GM12878 (cell line): ENCODE data around the gene BLOC1S2. TPM values are rescaled to one million over a fixed set of nuclear protein-coding genes. Genes with fewer than 3 reads are reported as not detected.

Source experiments
- ATAC-seq: fragments of 200-7000 bp; cut with Tn5 transposase; 3 replicates; pipeline ENCODE4 v1.9.1; 2020; ENCODE audit warnings: mild to moderate bottlenecking, moderate library complexity
- BruUV-seq: library from RNA; stranded (reverse); fragments of 400-500 nt; replicated peaks from 2 replicates; lab custom pipeline; 2021; lab: Mats Ljungman, UMichigan
- CTCF ChIA-PET: fragments of 300-600 bp; sonication (Branson Sonifier 250); formaldehyde crosslinking; extraction: SDS; loops from one replicate; lab custom pipeline; 2021; ENCODE audit warnings: inconsistent platforms; lab: Yijun Ruan, JAX
- POLR2A ChIA-PET: fragments of 350-600 bp; formaldehyde crosslinking; extraction: SDS; loops from one replicate; lab custom pipeline; 2021; ENCODE audit warnings: inconsistent platforms; lab: Charles Lee
- RAD21 ChIA-PET: fragments of 300-600 bp; sonication (Branson Sonifier 250); formaldehyde crosslinking; loops from one replicate; lab custom pipeline; 2023; ENCODE audit warnings: antibody characterized with exemption; ENCODE audit not compliant: unreplicated experiment; lab: Charles Lee
- SMC1A ChIA-PET: fragments of 300-600 bp; sonication (Branson Sonifier 250); formaldehyde crosslinking; loops from one replicate; lab custom pipeline; 2023; ENCODE audit not compliant: unreplicated experiment, uncharacterized antibody; lab: Charles Lee
- DNase-seq: peaks from one replicate; pipeline ENCODE4 v3.0.0-alpha.2; 2011; ENCODE audit warnings: low read depth, low spot score
- FAIRE-seq: peaks from 3 replicates; lab custom pipeline; 2011; peaks lifted over from hg19 to GRCh38; lab: Jason Lieb, UNC
- H2AFZ ChIP-seq: 2 replicates; pipeline ENCODE4 v1.6.0; 2011; ENCODE audit warnings: low read depth, low read length, control low read depth; ENCODE audit not compliant: control insufficient read depth
- H3K27ac ChIP-seq: 2 replicates; pipeline ENCODE4 v1.5.1; 2011; ENCODE audit warnings: control low read depth; ENCODE audit not compliant: control insufficient read depth, insufficient read depth
- H3K27me3 ChIP-seq, 2 experiments: replicated peaks in 1 of 2; 2 replicates each; pipeline versions ENCODE4 v1.6.0 to v1.6.1; 2011; ENCODE audit warnings: low read length in 1 of 2; ENCODE audit not compliant: control insufficient read depth in 2 of 2, insufficient read depth in 2 of 2
- H3K36me3 ChIP-seq, 2 experiments: 2 replicates each; pipeline ENCODE4 v1.5.1; 2011; ENCODE audit warnings: low read length in 1 of 2; ENCODE audit not compliant: control insufficient read depth in 2 of 2, insufficient read depth in 2 of 2
- H3K4me1 ChIP-seq: 2 replicates; pipeline ENCODE4 v1.6.1; 2011; ENCODE audit warnings: mild to moderate bottlenecking, low read length, moderate library complexity, mixed read lengths; ENCODE audit not compliant: control insufficient read depth, insufficient read depth
- H3K4me2 ChIP-seq: 2 replicates; pipeline ENCODE4 v1.6.0; 2011; ENCODE audit warnings: control low read depth; ENCODE audit not compliant: control insufficient read depth, insufficient read depth
- H3K4me3 ChIP-seq: fragments of 200-600 bp; sonication (generic); 2 replicates; pipeline ENCODE4 v1.5.1; 2016
- H3K79me2 ChIP-seq: 2 replicates; pipeline ENCODE4 v1.6.0; 2011; ENCODE audit warnings: low read length; ENCODE audit not compliant: control insufficient read depth, insufficient read depth
- H3K9ac ChIP-seq: 2 replicates; pipeline ENCODE4 v1.8.0; 2011; ENCODE audit warnings: low read length, control low read depth, mixed read lengths; ENCODE audit not compliant: control insufficient read depth, insufficient read depth
- H3K9me3 ChIP-seq: replicated peaks from 3 replicates; pipeline ENCODE4 v1.5.1; 2011; ENCODE audit warnings: mild to moderate bottlenecking, low read length; ENCODE audit not compliant: control insufficient read depth, insufficient read depth
- H4K20me1 ChIP-seq: 2 replicates; pipeline ENCODE4 v1.6.0; 2011; ENCODE audit not compliant: control insufficient read depth, insufficient read depth
- ASH2L ChIP-seq: fragments of 300-600, 200-600 bp; sonication (generic); IDR thresholded peaks from 2 replicates; pipeline ENCODE4 v1.6.1; 2017; ENCODE audit warnings: low read depth, mild to moderate bottlenecking, borderline replicate concordance
- BMI1 ChIP-seq: fragments of 450-650 bp; IDR thresholded peaks from 2 replicates; pipeline ENCODE4 v1.6.1; 2016; ENCODE audit warnings: mild to moderate bottlenecking, moderate library complexity, borderline replicate concordance
- EGR1 ChIP-seq, 2 experiments: IDR thresholded peaks; 1 replicate in 1 of 2; 2 replicates in 1 of 2; pipeline ENCODE4 v1.6.1; 2011 to 2012; ENCODE audit warnings: low read depth in 2 of 2, low read length in 2 of 2, borderline replicate concordance in 1 of 2, mild to moderate bottlenecking in 1 of 2, moderate library complexity in 1 of 2
- HCFC1 ChIP-seq: fragments of 150-350 bp; IDR thresholded peaks from 2 replicates; pipeline ENCODE4 v1.6.1; 2014; ENCODE audit warnings: low read length
- IKZF1 ChIP-seq: fragments of 450-650 bp; conservative IDR thresholded peaks from 2 replicates; pipeline ENCODE4 v1.6.1; 2017; ENCODE audit warnings: antibody characterized with exemption, mild to moderate bottlenecking
- JUND ChIP-seq: IDR thresholded peaks from 2 replicates; pipeline ENCODE4 v1.6.1; 2012; ENCODE audit warnings: low read depth, mild to moderate bottlenecking, low read length, improper control_type of control experiment, moderate library complexity
- KLF5 ChIP-seq: fragments of 450-650 bp; IDR thresholded peaks from 2 replicates; pipeline ENCODE4 v1.6.1; 2014; ENCODE audit warnings: mild to moderate bottlenecking; ENCODE audit not compliant: partially characterized antibody
- MEF2B ChIP-seq: fragments of 450-650 bp; IDR thresholded peaks from 2 replicates; pipeline ENCODE4 v1.6.1; 2018; ENCODE audit warnings: mild to moderate bottlenecking, moderate library complexity; ENCODE audit not compliant: partially characterized antibody, poor library complexity, severe bottlenecking
- MYB ChIP-seq: fragments of 150-350 bp; IDR thresholded peaks from 2 replicates; pipeline ENCODE4 v1.6.1; 2014; ENCODE audit warnings: mild to moderate bottlenecking, low read depth, low read length, borderline replicate concordance
- PAX5 ChIP-seq: IDR thresholded peaks from 2 replicates; pipeline ENCODE4 v1.6.1; 2011; ENCODE audit warnings: low read depth, low read length, borderline replicate concordance
- RELA ChIP-seq: fragments of 450-650 bp; IDR thresholded peaks from 2 replicates; pipeline ENCODE4 v1.8.0; 2014; ENCODE audit warnings: borderline replicate concordance; ENCODE audit not compliant: partially characterized antibody
- SREBF2 ChIP-seq: IDR thresholded peaks from 2 replicates; pipeline ENCODE4 v1.6.1; 2012; ENCODE audit warnings: mild to moderate bottlenecking, low read length
- TAF1 ChIP-seq: IDR thresholded peaks from 2 replicates; pipeline ENCODE4 v1.6.1; 2011; ENCODE audit warnings: mild to moderate bottlenecking, low read depth, low read length, borderline replicate concordance
- USF1 ChIP-seq: IDR thresholded peaks from 2 replicates; pipeline ENCODE4 v1.6.1; 2011; ENCODE audit warnings: borderline replicate concordance, low read depth, mild to moderate bottlenecking, moderate library complexity, mixed read lengths, low read length; ENCODE audit not compliant: insufficient read depth; ENCODE audit errors: extremely low read length
- ZNF384 ChIP-seq: IDR thresholded peaks from 2 replicates; pipeline ENCODE4 v1.6.1; 2012; ENCODE audit warnings: low read depth, mild to moderate bottlenecking, low read length, improper control_type of control experiment, borderline replicate concordance
- WGBS: methylation state at CpG from one replicate; pipeline ENCODE4 v1.1.6; 2016; ENCODE audit warnings: low lambda C conversion rate; ENCODE audit not compliant: insufficient replicate concordance, insufficient coverage; ENCODE audit errors: missing lambda C conversion rate; 5-methylcytosine and 5-hydroxymethylcytosine counted together
- in situ Hi-C: fragments of 300-500 bp; cut with MboI; formaldehyde crosslinking; loops from 9 replicates; pipeline ENCODE4 v1.14.3; 2018; ENCODE audit warnings: mixed read lengths
- intact Hi-C: fragments of 100-400 bp; cut with micrococcal nuclease; formaldehyde crosslinking; loops from one replicate; pipeline ENCODE4 v1.14.2; 2022; ENCODE audit not compliant: unreplicated experiment
- polyA plus RNA-seq, 11 experiments: library from polyadenylated mRNA; depleted of rRNA in 4 of 11; unstranded in 6 of 11; stranded (reverse) in 5 of 11; fragments of >200 nt; fragmentation: Nextera tagmentation in 4 of 11; fragmentation: Illumina TruSeq in 1 of 11; extraction: Ambion mirVana in 4 of 11; extraction: Trizol in 1 of 11; gene quantifications; 1 replicate in 1 of 11; 2 replicates in 10 of 11; pipeline versions ENCODE4 v1.2.1 to v1.2.3, GENCODE V29; 2011 to 2016; ENCODE audit warnings: inconsistent platforms in 2 of 11, missing spikeins in 2 of 11, low read depth in 1 of 11
- total RNA-seq, 4 experiments: library from RNA; depleted of rRNA in 3 of 4; stranded (reverse); fragments of >200 nt in 3 of 4; fragmentation: Illumina TruSeq in 1 of 4; extraction: Trizol in 1 of 4; gene quantifications; 2 replicates each; pipeline versions ENCODE4 v1.2.1 to v1.2.3, GENCODE V29; 2013 to 2021
- TF ChIP-seq, protein P1 (sequence below): fragments of 450-650 bp; IDR thresholded peaks from 2 replicates; pipeline ENCODE4 v1.6.1; 2017; ENCODE audit warnings: low read depth, mild to moderate bottlenecking, moderate library complexity
- TF ChIP-seq, protein P2 (sequence below): fragments of 450-650 bp; IDR thresholded peaks from 2 replicates; pipeline ENCODE4 v1.6.1; 2018; ENCODE audit warnings: mild to moderate bottlenecking, low read depth, moderate library complexity; ENCODE audit not compliant: partially characterized antibody

The BLOC1S2 gene
- total and polyA plus RNA-seq, 10 of the 15 experiments (the other 5 are each of a cell fraction or from before 2014, with no cell fraction given), result 58.6 to 164 (median 79.5) TPM

DNA sequence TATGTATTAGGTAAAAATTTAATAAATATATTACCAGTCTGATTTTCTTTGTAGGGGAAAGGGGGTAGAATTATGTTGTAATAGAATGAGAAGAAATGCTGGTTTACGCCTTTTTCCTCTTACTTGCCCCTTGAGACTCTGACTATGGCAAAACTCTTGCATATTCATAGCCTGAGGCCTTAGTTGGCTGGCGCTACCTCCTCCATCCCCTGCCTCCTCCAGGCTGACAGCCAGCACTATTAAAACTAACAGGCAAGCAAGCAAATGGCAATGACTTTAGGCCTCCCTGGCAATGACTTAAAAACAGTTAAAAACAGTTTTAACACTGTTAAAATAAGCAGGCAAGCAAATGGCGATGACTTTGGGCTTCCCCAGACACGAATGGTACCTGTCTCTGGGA is 29.1 kb upstream of the BLOC1S2 start (continued):
- TF ChIP-seq, protein P1, sequence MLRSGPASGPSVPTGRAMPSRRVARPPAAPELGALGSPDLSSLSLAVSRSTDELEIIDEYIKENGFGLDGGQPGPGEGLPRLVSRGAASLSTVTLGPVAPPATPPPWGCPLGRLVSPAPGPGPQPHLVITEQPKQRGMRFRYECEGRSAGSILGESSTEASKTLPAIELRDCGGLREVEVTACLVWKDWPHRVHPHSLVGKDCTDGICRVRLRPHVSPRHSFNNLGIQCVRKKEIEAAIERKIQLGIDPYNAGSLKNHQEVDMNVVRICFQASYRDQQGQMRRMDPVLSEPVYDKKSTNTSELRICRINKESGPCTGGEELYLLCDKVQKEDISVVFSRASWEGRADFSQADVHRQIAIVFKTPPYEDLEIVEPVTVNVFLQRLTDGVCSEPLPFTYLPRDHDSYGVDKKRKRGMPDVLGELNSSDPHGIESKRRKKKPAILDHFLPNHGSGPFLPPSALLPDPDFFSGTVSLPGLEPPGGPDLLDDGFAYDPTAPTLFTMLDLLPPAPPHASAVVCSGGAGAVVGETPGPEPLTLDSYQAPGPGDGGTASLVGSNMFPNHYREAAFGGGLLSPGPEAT, result no peak
- no peak for TF ChIP-seq MYB
- TF ChIP-seq RELA, result no peak
- TF ChIP-seq TAF1, result no peak
- no peak for TF ChIP-seq USF1
- TF ChIP-seq, all 136 proteins: peak for 0

- 28% methylated on average over 4 of the region's 4 CpGs for WGBS
- SMC1A ChIA-PET, result interaction anchor here (1.6 kb wide), 1 partner anchor 121 kb away, joined by 6 read pairs; no protein-coding TSS in a partner anchor
- H3K27me3 ChIP-seq, result peaks cover 0 to 6% of the 10 kb centered on the region in 2 experiments; a peak in 3 of 4 replicates
- H3K4me2 ChIP-seq, result no peak overlapping the region
- no TSS peak for BruUV-seq
- no peaks in the 10 kb centered on the region for H4K20me1 ChIP-seq
- no peak for ATAC-seq
- H3K27ac ChIP-seq, result no peak overlapping the region
- RAD21 ChIA-PET, result no interaction called here
- in situ Hi-C loops (no loop called here), intact Hi-C loops (no loop called here)
- FAIRE-seq, result no peak
- H3K9me3 ChIP-seq, result no peaks in the 10 kb centered on the region
- H3K79me2 ChIP-seq, result no peaks in the 10 kb centered on the region
- no peak for DNase-seq
- H3K9ac ChIP-seq, result no peak overlapping the region
- POLR2A ChIA-PET, result no interaction called here
- CTCF ChIA-PET, result interaction anchor here (0.8 to 1.4 kb wide), 2 partner anchors 12 to 18 kb away, joined by 3 read pairs; no protein-coding TSS in a partner anchor
- no peak overlapping the region for H3K4me3 ChIP-seq
- H3K4me1 ChIP-seq, result no peaks in the 10 kb centered on the region
- H2AFZ ChIP-seq, result no peak overlapping the region
- no peaks in the 10 kb centered on the region for H3K36me3 ChIP-seq
- TF ChIP-seq SREBF2 (no peak), ZNF384 (no peak), KLF5 (no peak), JUND (no peak), ASH2L (no peak), HCFC1 (no peak), PAX5 (no peak), MEF2B (no peak), BMI1 (no peak), IKZF1 (no peak), EGR1 (IDR thresholded peaks at IDR 0.05; ENCODE audit: borderline replicate concordance in 1 of 2, low read depth in 2 of 2, low read length in 2 of 2) (no peak)
- TF ChIP-seq, protein P2, sequence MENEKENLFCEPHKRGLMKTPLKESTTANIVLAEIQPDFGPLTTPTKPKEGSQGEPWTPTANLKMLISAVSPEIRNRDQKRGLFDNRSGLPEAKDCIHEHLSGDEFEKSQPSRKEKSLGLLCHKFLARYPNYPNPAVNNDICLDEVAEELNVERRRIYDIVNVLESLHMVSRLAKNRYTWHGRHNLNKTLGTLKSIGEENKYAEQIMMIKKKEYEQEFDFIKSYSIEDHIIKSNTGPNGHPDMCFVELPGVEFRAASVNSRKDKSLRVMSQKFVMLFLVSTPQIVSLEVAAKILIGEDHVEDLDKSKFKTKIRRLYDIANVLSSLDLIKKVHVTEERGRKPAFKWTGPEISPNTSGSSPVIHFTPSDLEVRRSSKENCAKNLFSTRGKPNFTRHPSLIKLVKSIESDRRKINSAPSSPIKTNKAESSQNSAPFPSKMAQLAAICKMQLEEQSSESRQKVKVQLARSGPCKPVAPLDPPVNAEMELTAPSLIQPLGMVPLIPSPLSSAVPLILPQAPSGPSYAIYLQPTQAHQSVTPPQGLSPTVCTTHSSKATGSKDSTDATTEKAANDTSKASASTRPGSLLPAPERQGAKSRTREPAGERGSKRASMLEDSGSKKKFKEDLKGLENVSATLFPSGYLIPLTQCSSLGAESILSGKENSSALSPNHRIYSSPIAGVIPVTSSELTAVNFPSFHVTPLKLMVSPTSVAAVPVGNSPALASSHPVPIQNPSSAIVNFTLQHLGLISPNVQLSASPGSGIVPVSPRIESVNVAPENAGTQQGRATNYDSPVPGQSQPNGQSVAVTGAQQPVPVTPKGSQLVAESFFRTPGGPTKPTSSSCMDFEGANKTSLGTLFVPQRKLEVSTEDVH, result no peak
Measured at GRCh38 chr10:100311298-100311697, 24.8 kb upstream of the BLOC1S2 start.
